Hepatocyte (in vitro differentiated cells): Measurements from ENCODE around the gene LDB2.

ENCODE experiments used
- CTCF ChIP-seq: fragments of 200-600 bp; sonication (generic); IDR thresholded peaks from 2 replicates; pipeline ENCODE4 v1.5.1; 2016; ENCODE audit warnings: antibody characterized with exemption, mild to moderate bottlenecking; ENCODE audit not compliant: poor library complexity
- EZH2phosphoT487 ChIP-seq: fragments of 200-600 bp; sonication (generic); IDR thresholded peaks from one replicate; pipeline ENCODE4 v1.6.1; 2018; ENCODE audit warnings: antibody characterized with exemption, mild to moderate bottlenecking, low read depth, moderate library complexity; ENCODE audit not compliant: unreplicated experiment, severe bottlenecking

- TF ChIP-seq CTCF (no peak), EZH2phosphoT487 (no peak)
Observed at GRCh38 chr4:16865209-16865896, 33.1 kb downstream of the LDB2 start.
